ENCODE measurements around the gene WNT5B. TPM values are rescaled to one million over a fixed set of nuclear protein-coding genes. Genes with fewer than 3 reads are reported as not detected.

Gene WNT5B
- total and polyA plus RNA-seq, 9 of the 15 experiments (the other 6 are each of a cell fraction or from before 2014, with no cell fraction given), result 0.42 to 16.8 (median 5.4) TPM

- TF ChIP-seq, protein P1, sequence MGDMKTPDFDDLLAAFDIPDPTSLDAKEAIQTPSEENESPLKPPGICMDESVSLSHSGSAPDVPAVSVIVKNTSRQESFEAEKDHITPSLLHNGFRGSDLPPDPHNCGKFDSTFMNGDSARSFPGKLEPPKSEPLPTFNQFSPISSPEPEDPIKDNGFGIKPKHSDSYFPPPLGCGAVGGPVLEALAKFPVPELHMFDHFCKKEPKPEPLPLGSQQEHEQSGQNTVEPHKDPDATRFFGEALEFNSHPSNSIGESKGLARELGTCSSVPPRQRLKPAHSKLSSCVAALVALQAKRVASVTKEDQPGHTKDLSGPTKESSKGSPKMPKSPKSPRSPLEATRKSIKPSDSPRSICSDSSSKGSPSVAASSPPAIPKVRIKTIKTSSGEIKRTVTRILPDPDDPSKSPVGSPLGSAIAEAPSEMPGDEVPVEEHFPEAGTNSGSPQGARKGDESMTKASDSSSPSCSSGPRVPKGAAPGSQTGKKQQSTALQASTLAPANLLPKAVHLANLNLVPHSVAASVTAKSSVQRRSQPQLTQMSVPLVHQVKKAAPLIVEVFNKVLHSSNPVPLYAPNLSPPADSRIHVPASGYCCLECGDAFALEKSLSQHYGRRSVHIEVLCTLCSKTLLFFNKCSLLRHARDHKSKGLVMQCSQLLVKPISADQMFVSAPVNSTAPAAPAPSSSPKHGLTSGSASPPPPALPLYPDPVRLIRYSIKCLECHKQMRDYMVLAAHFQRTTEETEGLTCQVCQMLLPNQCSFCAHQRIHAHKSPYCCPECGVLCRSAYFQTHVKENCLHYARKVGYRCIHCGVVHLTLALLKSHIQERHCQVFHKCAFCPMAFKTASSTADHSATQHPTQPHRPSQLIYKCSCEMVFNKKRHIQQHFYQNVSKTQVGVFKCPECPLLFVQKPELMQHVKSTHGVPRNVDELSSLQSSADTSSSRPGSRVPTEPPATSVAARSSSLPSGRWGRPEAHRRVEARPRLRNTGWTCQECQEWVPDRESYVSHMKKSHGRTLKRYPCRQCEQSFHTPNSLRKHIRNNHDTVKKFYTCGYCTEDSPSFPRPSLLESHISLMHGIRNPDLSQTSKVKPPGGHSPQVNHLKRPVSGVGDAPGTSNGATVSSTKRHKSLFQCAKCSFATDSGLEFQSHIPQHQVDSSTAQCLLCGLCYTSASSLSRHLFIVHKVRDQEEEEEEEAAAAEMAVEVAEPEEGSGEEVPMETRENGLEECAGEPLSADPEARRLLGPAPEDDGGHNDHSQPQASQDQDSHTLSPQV (IDR thresholded peaks at IDR 0.05), result no peak
- TF ChIP-seq THAP12 (CRISPR knock-in tag; IDR thresholded peaks at IDR 0.05) (peak; percentile 75; the same call in 1 of the 2 replicates), ARID4B (CRISPR knock-in tag; IDR thresholded peaks at IDR 0.05) (peak; percentile 58; the same call in 1 of the 2 replicates), TOE1 (IDR thresholded peaks at IDR 0.05; ENCODE audit: borderline replicate concordance) (peak; percentile 79; the same call in 1 of the 2 replicates), TOE1 (CRISPR knock-in tag; IDR thresholded peaks at IDR 0.05; ENCODE audit: borderline replicate concordance, low read depth) (no peak), ARID3A (IDR thresholded peaks at IDR 0.05; ENCODE audit: borderline replicate concordance, low read depth, low read length) (no peak), HMGN3 (IDR thresholded peaks at IDR 0.05; ENCODE audit: borderline replicate concordance, extremely low read depth, insufficient read length, low read depth, low read length) (peak; percentile 51), YY1 (IDR thresholded peaks at IDR 0.05; ENCODE audit: borderline replicate concordance in 1 of 3, control insufficient read depth in 1 of 3, extremely low read depth in 1 of 3, insufficient read depth in 3 of 3, insufficient read length in 1 of 3, insufficient replicate concordance in 2 of 3, low read depth in 1 of 3, low read length in 2 of 3) (peak in 1 of 3 experiments; percentile 11), MAFF (IDR thresholded peaks at IDR 0.05; ENCODE audit: low read length) (no peak), CTBP1 (IDR thresholded peaks at IDR 0.05; ENCODE audit: borderline replicate concordance) (peak; percentile 79; the same call in 1 of the 2 replicates)
Observed at GRCh38 chr12:1594261-1595025, 34.6 kb upstream of the WNT5B start, which contains the start of gene FBXL14 (continued).

Measured in K562 (cell line).